H9 (cell line): ENCODE results near the gene SGTB. TPM values are rescaled to one million over a fixed set of nuclear protein-coding genes. Genes with fewer than 3 reads are reported as not detected.

Source experiments
- DNase-seq: peaks from one replicate; pipeline ENCODE4 v3.0.0-alpha.2; 2017
- H2AFZ ChIP-seq: one replicate; pipeline ENCODE4 v1.6.1; 2013; ENCODE audit warnings: mild to moderate bottlenecking, low read length, control low read depth, moderate library complexity
- H2AK5ac ChIP-seq: 2 replicates; pipeline ENCODE4 v1.6.1; 2013; ENCODE audit warnings: low read length, control low read depth, mixed read lengths; ENCODE audit not compliant: insufficient read length
- H2BK120ac ChIP-seq: one replicate; pipeline ENCODE4 v1.6.1; 2013; ENCODE audit warnings: low read depth, mild to moderate bottlenecking, low read length, control low read depth, inconsistent platforms; ENCODE audit not compliant: poor library complexity, severe bottlenecking
- H2BK12ac ChIP-seq: 2 replicates; pipeline ENCODE4 v1.6.1; 2013; ENCODE audit warnings: low read length, control low read depth, mixed read lengths, low read depth; ENCODE audit not compliant: insufficient read length
- H2BK15ac ChIP-seq: 2 replicates; pipeline ENCODE4 v1.6.1; 2013; ENCODE audit warnings: low read depth, low read length, control low read depth
- H2BK20ac ChIP-seq: one replicate; pipeline ENCODE4 v1.6.1; 2013; ENCODE audit warnings: low read depth, mild to moderate bottlenecking, low read length, control low read depth, inconsistent platforms; ENCODE audit not compliant: poor library complexity, severe bottlenecking
- H2BK5ac ChIP-seq: 2 replicates; pipeline ENCODE4 v1.6.1; 2013; ENCODE audit warnings: low read length, control low read depth, mixed read lengths; ENCODE audit not compliant: insufficient read length
- H3K14ac ChIP-seq: 2 replicates; pipeline ENCODE4 v1.6.1; 2013; ENCODE audit warnings: low read length, control low read depth; ENCODE audit not compliant: insufficient read depth
- H3K18ac ChIP-seq: 2 replicates; pipeline ENCODE4 v1.6.1; 2013; ENCODE audit warnings: low read depth, mild to moderate bottlenecking, mixed read lengths, low read length, control low read depth; ENCODE audit not compliant: insufficient read length
- H3K23ac ChIP-seq: 2 replicates; pipeline ENCODE4 v1.6.1; 2013; ENCODE audit warnings: low read length, control low read depth, mixed read lengths, low read depth; ENCODE audit not compliant: insufficient read length
- H3K23me2 ChIP-seq: 2 replicates; pipeline ENCODE4 v1.6.1; 2013; ENCODE audit warnings: low read depth, mild to moderate bottlenecking, mixed read lengths, low read length, control low read depth; ENCODE audit not compliant: insufficient read length, poor library complexity, severe bottlenecking
- H3K27ac ChIP-seq: 2 replicates; pipeline ENCODE4 v1.5.1; 2013; ENCODE audit warnings: low read length, control low read depth, mixed read lengths, low read depth; ENCODE audit not compliant: insufficient read length
- H3K27me3 ChIP-seq: 2 replicates; pipeline ENCODE4 v1.6.1; 2013; ENCODE audit warnings: low read length, control low read depth, inconsistent platforms; ENCODE audit not compliant: insufficient read depth
- H3K4ac ChIP-seq: 2 replicates; pipeline ENCODE4 v1.6.1; 2013; ENCODE audit warnings: low read depth, mild to moderate bottlenecking, control low read depth, inconsistent platforms, low read length, moderate library complexity
- H3K4me1 ChIP-seq: 2 replicates; pipeline ENCODE4 v1.6.1; 2013; ENCODE audit warnings: low read length, control low read depth, inconsistent platforms; ENCODE audit not compliant: insufficient read depth
- H3K4me2 ChIP-seq: 2 replicates; pipeline ENCODE4 v1.6.1; 2013; ENCODE audit warnings: low read length, control low read depth, mixed read lengths; ENCODE audit not compliant: insufficient read length, insufficient read depth
- H3K56ac ChIP-seq: 2 replicates; pipeline ENCODE4 v1.6.1; 2013; ENCODE audit warnings: low read depth, mild to moderate bottlenecking, mixed read lengths, low read length, control low read depth; ENCODE audit not compliant: insufficient read length
- H3K79me1 ChIP-seq: 2 replicates; pipeline ENCODE4 v1.6.1; 2013; ENCODE audit warnings: low read depth, mild to moderate bottlenecking, moderate library complexity, low read length, control low read depth, inconsistent platforms; ENCODE audit not compliant: insufficient read depth, poor library complexity, severe bottlenecking
- H3K79me2 ChIP-seq: 2 replicates; pipeline ENCODE4 v1.6.1; 2013; ENCODE audit warnings: low read length, control low read depth, inconsistent platforms; ENCODE audit not compliant: insufficient read depth
- H3K9ac ChIP-seq: 2 replicates; pipeline ENCODE4 v1.6.1; 2013; ENCODE audit warnings: low read length, control low read depth, mixed read lengths; ENCODE audit not compliant: insufficient read length; ENCODE audit errors: extremely low read depth
- H3K9me3 ChIP-seq: one replicate; pipeline ENCODE4 v1.6.1; 2013; ENCODE audit warnings: low read depth, low read length, inconsistent platforms; ENCODE audit not compliant: control insufficient read depth
- H3T11ph ChIP-seq: one replicate; pipeline ENCODE4 v1.6.1; 2013; ENCODE audit warnings: mild to moderate bottlenecking, low read length, control low read depth, inconsistent platforms
- H4K20me1 ChIP-seq: one replicate; pipeline ENCODE4 v1.6.1; 2013; ENCODE audit not compliant: control insufficient read depth, insufficient read length, insufficient read depth
- H4K5ac ChIP-seq: 2 replicates; pipeline ENCODE4 v1.6.1; 2013; ENCODE audit warnings: low read depth, mild to moderate bottlenecking, mixed read lengths, low read length, control low read depth; ENCODE audit not compliant: insufficient read length
- H4K8ac ChIP-seq: replicated peaks from 2 replicates; pipeline ENCODE4 v1.6.1; 2013; ENCODE audit warnings: low read length, control low read depth, mixed read lengths, low read depth; ENCODE audit not compliant: insufficient read length
- H4K91ac ChIP-seq: 2 replicates; pipeline ENCODE4 v1.6.1; 2013; ENCODE audit warnings: low read depth, mild to moderate bottlenecking, moderate library complexity, mixed read lengths, low read length, control low read depth; ENCODE audit not compliant: insufficient read length
- H3K27ac Mint-ChIP-seq, 3 experiments: 2 replicates in 2 of 3; 3 replicates in 1 of 3; pipeline ENCODE4 v1.8.0; 2020 to 2021; ENCODE audit warnings: mixed read lengths in 3 of 3, mild to moderate bottlenecking in 1 of 3, moderate library complexity in 1 of 3
- H3K27me3 Mint-ChIP-seq: 2 replicates; pipeline ENCODE4 v1.8.0; 2021; ENCODE audit warnings: low read depth, mild to moderate bottlenecking, moderate library complexity, mixed read lengths
- H3K36me3 Mint-ChIP-seq, 3 experiments: 2 replicates in 2 of 3; 3 replicates in 1 of 3; pipeline ENCODE4 v1.8.0; 2020 to 2021; ENCODE audit warnings: low read depth in 3 of 3, mixed read lengths in 3 of 3; ENCODE audit not compliant: insufficient read depth in 1 of 3
- H3K4me1 Mint-ChIP-seq, 2 experiments: 2 replicates each; pipeline ENCODE4 v1.8.0; 2020; ENCODE audit warnings: mixed read lengths in 2 of 2
- H3K4me3 Mint-ChIP-seq, 2 experiments: 2 replicates in 1 of 2; 3 replicates in 1 of 2; pipeline ENCODE4 v1.8.0; 2020 to 2021; ENCODE audit warnings: mild to moderate bottlenecking in 2 of 2, mixed read lengths in 2 of 2, moderate library complexity in 1 of 2
- H3K9me3 Mint-ChIP-seq, 2 experiments: 2 replicates in 1 of 2; 3 replicates in 1 of 2; pipeline ENCODE4 v1.8.0; 2020; ENCODE audit warnings: mild to moderate bottlenecking in 2 of 2, mixed read lengths in 2 of 2, moderate library complexity in 1 of 2
- CTCF ChIP-seq: fragments of 200-600 bp; sonication (generic); conservative IDR thresholded peaks from 3 replicates; pipeline ENCODE4 v1.8.0; 2021; ENCODE audit warnings: antibody characterized with exemption, mild to moderate bottlenecking
- total RNA-seq: library from RNA; stranded (reverse); gene quantifications from 2 replicates; pipeline ENCODE4 v1.2.1, GENCODE V29; 2021

The SGTB gene
- total RNA-seq, 1 experiment from 2014 or later: 18.7 TPM

- no peak overlapping the region for H3T11ph ChIP-seq
- no peak overlapping the region for H4K8ac ChIP-seq
- no peak for DNase-seq
- no peak overlapping the region for H3K14ac ChIP-seq
- no peaks in the 10 kb centered on the region for H3K9me3 Mint-ChIP-seq
- H3K4me2 ChIP-seq: no peak overlapping the region
- H3K23me2 ChIP-seq: no peaks in the 10 kb centered on the region
- TF ChIP-seq CTCF: no peak
- no peak overlapping the region for H3K18ac ChIP-seq
- no peak overlapping the region for H4K5ac ChIP-seq
- no peak overlapping the region for H2BK120ac ChIP-seq
- H2BK12ac ChIP-seq: no peak overlapping the region
- H3K4me1 Mint-ChIP-seq: no peaks in the 10 kb centered on the region
- no peak overlapping the region for H3K4me3 Mint-ChIP-seq
- no peaks in the 10 kb centered on the region for H3K79me2 ChIP-seq
- no peak overlapping the region for H2BK5ac ChIP-seq
- no peaks in the 10 kb centered on the region for H3K27me3 ChIP-seq
- no peak overlapping the region for H2AK5ac ChIP-seq
- H3K79me1 ChIP-seq: no peaks in the 10 kb centered on the region
- H3K27ac ChIP-seq: no peak overlapping the region
- no peaks in the 10 kb centered on the region; the same call in 1 of the 2 replicates for H3K4me1 ChIP-seq
- no peak overlapping the region for H4K91ac ChIP-seq
- H2BK20ac ChIP-seq: no peak overlapping the region
- no peak overlapping the region for H2AFZ ChIP-seq
- no peaks in the 10 kb centered on the region for H4K20me1 ChIP-seq
- H3K4ac ChIP-seq: no peak overlapping the region
- H3K36me3 Mint-ChIP-seq: peaks cover 2 to 22% (median 2%) of the 10 kb centered on the region in 3 experiments; a peak in 4 of 7 replicates
- H3K27ac Mint-ChIP-seq: no peak overlapping the region
- H3K56ac ChIP-seq: no peak overlapping the region
- no peak overlapping the region for H3K9ac ChIP-seq
- no peaks in the 10 kb centered on the region for H3K27me3 Mint-ChIP-seq
- H3K23ac ChIP-seq: no peak overlapping the region
- H3K9me3 ChIP-seq: no peaks in the 10 kb centered on the region
- H2BK15ac ChIP-seq: no peak overlapping the region
Observed at GRCh38 chr5:65696892-65697291, 25.0 kb downstream of the SGTB start.
